Effector memory CD8-positive, alpha-beta T cell (primary cell): ENCODE measurements around the gene ADSS1.

Source experiments
- ATAC-seq: fragments of 150-1000 bp; cut with Tn5 transposase; replicated peaks from 2 replicates; pipeline ENCODE4 v1.10.0; 2021; ENCODE audit warnings: mild to moderate bottlenecking, moderate library complexity
- DNase-seq, 3 experiments: peaks; one replicate each; pipeline ENCODE4 v3.0.0; 2021
- H3K27ac Mint-ChIP-seq, 2 donors: one replicate each; pipeline ENCODE4 v1.8.0; 2022; ENCODE audit warnings: mild to moderate bottlenecking in 2 of 2, mixed read lengths in 2 of 2, moderate library complexity in 2 of 2
- H3K27me3 Mint-ChIP-seq, 2 donors: one replicate each; pipeline ENCODE4 v1.8.0; 2022; ENCODE audit warnings: mixed read lengths in 2 of 2
- H3K36me3 Mint-ChIP-seq: one replicate; pipeline ENCODE4 v1.8.0; 2022; ENCODE audit warnings: mild to moderate bottlenecking, moderate library complexity, mixed read lengths; ENCODE audit not compliant: insufficient read depth
- H3K4me1 Mint-ChIP-seq, 2 donors: one replicate each; pipeline ENCODE4 v1.8.0; 2022; ENCODE audit warnings: low read depth in 2 of 2, mixed read lengths in 2 of 2
- H3K4me3 Mint-ChIP-seq, 2 donors: one replicate each; pipeline ENCODE4 v1.8.0; 2022; ENCODE audit warnings: mild to moderate bottlenecking in 2 of 2, mixed read lengths in 2 of 2, moderate library complexity in 2 of 2
- H3K9me3 Mint-ChIP-seq, 2 donors: one replicate each; pipeline ENCODE4 v1.8.0; 2022; ENCODE audit warnings: mixed read lengths in 2 of 2

ADSS1 gene

DNA sequence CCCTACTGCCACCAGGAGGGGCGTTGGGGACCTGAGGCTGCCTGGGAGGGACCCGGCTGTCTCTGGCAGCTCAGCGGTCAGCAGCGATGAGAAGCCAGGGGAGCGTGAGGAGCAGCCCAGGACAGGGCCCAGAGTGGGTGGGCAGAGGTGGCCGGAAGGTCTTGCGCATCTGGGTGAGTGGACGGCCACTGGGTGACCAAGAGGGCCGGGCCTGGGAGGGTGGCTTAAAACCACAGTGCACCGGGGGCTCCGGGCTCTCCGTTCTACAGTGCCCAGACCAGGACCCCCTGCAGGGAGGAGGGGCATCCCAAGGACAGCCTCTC is 24.6 kb upstream of the ADSS1 start:
- Mint-ChIP-seq H3K9me3 (no peaks in the 10 kb centered on the region), H3K36me3 (peaks cover 4% of the 10 kb centered on the region), H3K4me1 (peaks cover 10 to 16% of the 10 kb centered on the region in 2 donors), H3K27me3 (no peaks in the 10 kb centered on the region), H3K4me3 (no peak overlapping the region), H3K27ac (peak overlapping the region in 1 of 2 donors; percentile 74)
- ATAC-seq = no peak
- no peak for DNase-seq

GRCh38 chr14:104700225-104700651 is 23.8 kb upstream of the ADSS1 start:
- DNase-seq (no peak), ATAC-seq (no peak)
- Mint-ChIP-seq H3K4me1 (peaks cover 8 to 9% of the 10 kb centered on the region in 2 donors), H3K36me3 (peaks cover 4% of the 10 kb centered on the region), H3K27me3 (no peaks in the 10 kb centered on the region), H3K9me3 (no peaks in the 10 kb centered on the region), H3K27ac (no peak overlapping the region), H3K4me3 (no peak overlapping the region)

GRCh38 chr14:104700747-104701217 is 23.2 kb upstream of the ADSS1 start:
- H3K27ac Mint-ChIP-seq = no peak overlapping the region
- peaks cover 4% of the 10 kb centered on the region for H3K36me3 Mint-ChIP-seq
- no peak for ATAC-seq
- DNase-seq = no peak
- no peaks in the 10 kb centered on the region for H3K27me3 Mint-ChIP-seq
- H3K4me3 Mint-ChIP-seq = no peak overlapping the region
- H3K9me3 Mint-ChIP-seq = no peaks in the 10 kb centered on the region
- peaks cover 4% of the 10 kb centered on the region in 2 donors for H3K4me1 Mint-ChIP-seq

DNA sequence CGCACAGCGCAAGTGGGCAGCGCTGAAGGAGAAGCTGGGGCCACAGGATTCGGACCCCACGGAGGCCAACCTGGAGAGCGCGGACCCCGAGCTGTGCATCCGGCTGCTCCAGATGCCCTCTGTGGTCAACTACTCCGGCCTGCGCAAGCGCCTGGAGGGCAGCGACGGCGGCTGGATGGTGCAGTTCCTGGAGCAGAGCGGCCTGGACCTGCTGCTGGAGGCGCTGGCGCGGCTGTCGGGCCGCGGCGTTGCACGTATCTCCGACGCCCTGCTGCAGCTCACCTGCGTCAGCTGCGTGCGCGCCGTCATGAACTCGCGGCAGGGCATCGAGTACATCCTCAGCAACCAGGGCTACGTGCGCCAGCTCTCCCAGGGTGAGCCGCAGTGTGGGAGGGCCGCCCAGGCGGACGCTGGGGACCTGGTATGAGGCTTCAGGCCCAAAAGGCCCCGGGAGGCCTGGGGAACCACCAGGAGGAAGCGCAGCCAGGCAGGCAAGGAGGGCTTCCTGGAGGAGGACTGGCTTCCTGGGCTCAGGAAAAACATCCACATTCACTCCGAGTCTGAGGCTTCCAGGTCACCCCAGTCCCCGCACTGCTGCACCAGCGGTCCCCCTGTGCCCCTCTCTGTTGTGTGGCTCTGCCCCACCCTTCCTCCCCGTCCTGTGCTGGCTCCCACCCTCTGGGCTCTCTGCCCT is 22.5 kb upstream of the ADSS1 start:
- Mint-ChIP-seq H3K27ac (no peak overlapping the region), H3K9me3 (no peaks in the 10 kb centered on the region), H3K27me3 (no peaks in the 10 kb centered on the region), H3K4me1 (no peaks in the 10 kb centered on the region), H3K36me3 (no peaks in the 10 kb centered on the region), H3K4me3 (no peak overlapping the region)
- DNase-seq (no peak), ATAC-seq (no peak)

DNA sequence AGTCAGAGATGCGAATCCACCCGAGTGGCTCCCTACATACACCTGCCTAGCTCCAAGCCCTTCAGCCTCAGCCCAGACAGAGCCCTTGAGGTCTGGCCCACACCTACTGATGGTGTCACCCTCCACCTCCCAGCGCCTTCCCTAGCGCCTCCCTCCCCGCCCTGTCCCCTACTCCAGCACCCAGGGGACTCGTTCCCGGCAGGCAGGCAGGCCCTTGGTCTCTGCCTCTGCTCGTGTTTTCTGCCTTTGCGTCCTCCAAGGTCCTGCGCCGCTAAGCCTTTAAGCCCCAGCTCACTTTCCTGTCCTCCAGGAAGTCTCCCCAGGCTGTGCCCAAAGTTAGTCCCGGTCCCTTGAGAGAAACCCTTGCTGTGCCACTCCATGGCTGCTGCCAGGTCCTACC is 21.9 kb upstream of the ADSS1 start:
- ATAC-seq = no peak
- no peaks in the 10 kb centered on the region for H3K27me3 Mint-ChIP-seq
- H3K27ac Mint-ChIP-seq = no peak overlapping the region
- no peak for DNase-seq
- no peak overlapping the region for H3K4me3 Mint-ChIP-seq
- H3K9me3 Mint-ChIP-seq = no peaks in the 10 kb centered on the region
- H3K36me3 Mint-ChIP-seq = no peaks in the 10 kb centered on the region
- H3K4me1 Mint-ChIP-seq = no peaks in the 10 kb centered on the region

- no peak for ATAC-seq
- H3K36me3 Mint-ChIP-seq = no peaks in the 10 kb centered on the region
- H3K4me3 Mint-ChIP-seq = no peak overlapping the region
- no peak for DNase-seq
- H3K27me3 Mint-ChIP-seq = no peaks in the 10 kb centered on the region
- no peak overlapping the region for H3K27ac Mint-ChIP-seq
- no peaks in the 10 kb centered on the region for H3K9me3 Mint-ChIP-seq
- H3K4me1 Mint-ChIP-seq = no peaks in the 10 kb centered on the region
Observed at GRCh38 chr14:104702673-104703072, 21.4 kb upstream of the ADSS1 start.

DNA sequence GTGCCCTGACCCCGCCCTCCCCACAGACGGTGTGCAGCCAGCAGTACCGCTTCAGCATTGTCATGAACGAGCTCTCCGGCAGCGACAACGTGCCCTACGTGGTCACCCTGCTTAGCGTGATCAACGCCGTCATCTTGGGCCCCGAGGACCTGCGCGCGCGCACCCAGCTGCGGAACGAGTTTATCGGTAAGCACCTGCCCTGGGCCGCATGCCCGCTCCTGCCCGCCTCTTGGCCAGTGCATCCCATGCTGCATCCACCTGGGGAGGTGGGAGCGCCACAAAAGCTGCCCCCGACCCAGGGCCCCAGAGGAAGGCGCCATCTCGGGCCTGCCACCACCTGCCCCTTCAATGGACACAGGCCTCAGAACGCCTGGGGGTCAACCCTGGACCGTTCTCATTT is 20.8 kb upstream of the ADSS1 start:
- no peaks in the 10 kb centered on the region for H3K27me3 Mint-ChIP-seq
- H3K4me3 Mint-ChIP-seq = no peak overlapping the region
- no peaks in the 10 kb centered on the region for H3K36me3 Mint-ChIP-seq
- H3K4me1 Mint-ChIP-seq = no peaks in the 10 kb centered on the region
- ATAC-seq (no peak), DNase-seq (no peak)
- H3K9me3 Mint-ChIP-seq = no peaks in the 10 kb centered on the region
- H3K27ac Mint-ChIP-seq = no peak overlapping the region

- Mint-ChIP-seq H3K36me3 (no peaks in the 10 kb centered on the region), H3K9me3 (no peaks in the 10 kb centered on the region), H3K27ac (no peak overlapping the region), H3K4me3 (no peak overlapping the region), H3K27me3 (no peaks in the 10 kb centered on the region), H3K4me1 (peaks cover 2 to 5% of the 10 kb centered on the region in 2 donors)
- DNase-seq (no peak), ATAC-seq (no peak)
Observed at GRCh38 chr14:104704252-104704651, 19.8 kb upstream of the ADSS1 start.

DNA sequence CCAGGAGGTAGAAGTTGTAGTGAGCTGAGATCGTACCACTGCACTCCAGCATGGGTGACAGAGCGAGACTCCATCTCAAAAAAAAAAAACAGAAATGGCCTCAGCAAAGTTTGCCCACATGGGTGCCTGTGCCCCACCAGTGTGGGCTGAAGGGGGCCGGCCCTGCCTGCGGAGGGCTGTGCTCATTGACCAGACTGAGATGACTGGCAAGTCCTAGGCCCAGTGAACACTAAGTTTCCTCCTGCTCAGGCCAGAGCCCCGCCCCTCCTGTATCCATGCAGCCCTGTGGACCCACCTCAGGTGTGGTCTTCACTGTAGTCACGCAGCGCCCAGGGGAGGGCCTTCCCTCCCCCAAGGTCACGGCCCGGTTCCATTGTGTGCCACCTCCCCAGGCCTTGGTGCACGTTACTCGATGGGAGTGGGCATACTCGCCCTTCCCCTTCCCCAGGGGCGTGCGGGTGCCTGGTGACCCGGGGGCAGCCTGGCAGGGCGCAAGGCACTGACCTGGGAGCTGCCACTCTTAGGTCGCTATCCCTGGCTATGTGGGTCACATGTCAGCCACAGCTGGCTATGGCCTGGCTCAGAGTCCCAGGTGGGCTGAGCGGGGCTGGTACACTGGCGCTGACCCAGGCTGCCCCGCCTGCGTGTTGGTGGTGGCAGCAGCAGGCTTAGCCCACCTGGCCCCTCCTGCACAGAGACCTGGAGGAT is 18.5 kb upstream of the ADSS1 start:
- Mint-ChIP-seq H3K27me3 (no peaks in the 10 kb centered on the region), H3K36me3 (no peaks in the 10 kb centered on the region), H3K4me1 (peaks cover 2 to 5% of the 10 kb centered on the region in 2 donors), H3K4me3 (no peak overlapping the region), H3K9me3 (no peaks in the 10 kb centered on the region), H3K27ac (no peak overlapping the region)
- DNase-seq = no peak
- no peak for ATAC-seq

- DNase-seq = no peak
- H3K4me1 Mint-ChIP-seq = peaks cover 2 to 5% of the 10 kb centered on the region in 2 donors
- no peaks in the 10 kb centered on the region for H3K9me3 Mint-ChIP-seq
- no peak overlapping the region for H3K4me3 Mint-ChIP-seq
- no peak overlapping the region for H3K27ac Mint-ChIP-seq
- H3K36me3 Mint-ChIP-seq = no peaks in the 10 kb centered on the region
- H3K27me3 Mint-ChIP-seq = no peaks in the 10 kb centered on the region
- no peak for ATAC-seq
Observed at GRCh38 chr14:104706733-104707607, 17.1 kb upstream of the ADSS1 start.

DNA sequence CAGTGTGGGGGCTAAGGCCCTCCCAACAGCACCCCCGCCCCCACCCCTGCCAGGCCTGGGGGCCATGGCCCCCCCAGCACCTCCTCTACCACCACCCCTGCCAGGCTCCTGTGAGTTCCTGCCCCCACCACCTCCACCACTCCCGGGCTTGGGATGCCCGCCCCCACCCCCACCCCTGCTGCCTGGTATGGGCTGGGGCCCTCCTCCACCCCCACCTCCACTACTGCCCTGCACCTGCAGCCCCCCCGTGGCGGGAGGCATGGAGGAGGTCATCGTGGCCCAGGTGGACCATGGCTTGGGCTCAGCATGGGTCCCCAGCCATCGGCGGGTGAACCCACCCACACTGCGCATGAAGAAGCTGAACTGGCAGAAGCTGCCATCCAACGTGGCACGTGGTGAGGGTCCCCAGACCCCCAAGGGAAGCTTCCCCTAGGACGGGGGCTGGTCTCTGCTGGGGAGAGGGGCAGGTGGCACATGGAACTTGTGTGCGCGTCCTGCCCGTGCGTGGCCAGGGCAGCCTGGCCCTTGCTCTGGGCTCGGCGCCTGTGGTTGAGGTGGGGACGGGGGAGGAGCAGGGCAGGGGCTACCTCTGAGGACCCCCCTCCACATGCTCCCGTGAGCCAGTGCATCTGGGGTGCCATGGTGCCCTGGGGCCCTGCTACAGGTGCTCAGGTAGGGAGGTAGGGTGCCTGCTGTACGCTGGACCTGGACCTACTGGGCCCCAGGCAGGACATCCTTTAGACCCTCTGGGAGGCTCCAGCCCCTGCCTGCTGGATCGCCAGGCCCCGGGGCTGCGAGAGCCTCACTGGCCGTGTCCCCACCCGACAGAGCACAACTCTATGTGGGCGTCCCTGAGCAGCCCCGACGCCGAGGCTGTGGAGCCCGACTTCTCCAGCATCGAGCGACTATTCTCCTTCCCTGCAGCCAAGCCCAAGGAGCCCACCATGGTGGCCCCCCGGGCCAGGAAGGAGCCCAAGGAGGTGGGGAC is 16.1 kb upstream of the ADSS1 start:
- no peak for ATAC-seq
- Mint-ChIP-seq H3K4me3 (no peak overlapping the region), H3K9me3 (no peaks in the 10 kb centered on the region)

GRCh38 chr14:104708606-104709268 is 15.3 kb upstream of the ADSS1 start:
- Mint-ChIP-seq H3K9me3 (no peaks in the 10 kb centered on the region), H3K4me3 (no peak overlapping the region), H3K36me3 (no peaks in the 10 kb centered on the region)

More for the DNA sequence above, 16.1 kb upstream of the ADSS1 start:
- H3K36me3 Mint-ChIP-seq = no peaks in the 10 kb centered on the region
- DNase-seq = no peak
- H3K4me1 Mint-ChIP-seq = peaks cover 2 to 5% of the 10 kb centered on the region in 2 donors
- H3K27me3 Mint-ChIP-seq = no peaks in the 10 kb centered on the region
- no peak overlapping the region for H3K27ac Mint-ChIP-seq

More at GRCh38 chr14:104708606-104709268, 15.3 kb upstream of the ADSS1 start:
- Mint-ChIP-seq H3K27me3 (no peaks in the 10 kb centered on the region), H3K27ac (no peak overlapping the region), H3K4me1 (peaks cover 2 to 5% of the 10 kb centered on the region in 2 donors)
- ATAC-seq (peak; percentile 94), DNase-seq (peak; percentile 62 to 72 (median 69))
